H1 (cell line): ENCODE data around the gene GALNT17. TPM values are rescaled to one million over a fixed set of nuclear protein-coding genes. Genes with fewer than 3 reads are reported as not detected.

Source experiments
- CTCF ChIA-PET: fragments of 300-600 bp; sonication (Branson Sonifier 250); formaldehyde crosslinking; loops from one replicate; lab custom pipeline; 2021; ENCODE audit not compliant: partially characterized antibody; lab: Charles Lee
- POLR2A ChIA-PET: fragments of 300-600 bp; sonication (Branson Sonifier 250); formaldehyde crosslinking; loops from one replicate; lab custom pipeline; 2021; ENCODE audit warnings: inconsistent platforms; ENCODE audit not compliant: partially characterized antibody; lab: Charles Lee
- DNase-seq, 2 experiments: peaks; one replicate each; pipeline versions ENCODE4 v3.0.0 to v3.0.0-alpha.2; 2010 to 2022; ENCODE audit warnings: low spot score in 2 of 2, low read depth in 1 of 2, mixed read lengths in 1 of 2
- FAIRE-seq: peaks from 2 replicates; lab custom pipeline; 2011; peaks lifted over from hg19 to GRCh38; lab: Jason Lieb, UNC
- H2AFZ ChIP-seq: 2 replicates; pipeline ENCODE4 v1.8.1; 2012; ENCODE audit warnings: low read length, inconsistent platforms
- H2AK5ac ChIP-seq: 2 replicates; pipeline ENCODE4 v1.6.1; 2013; ENCODE audit warnings: low read depth, low read length
- H2BK120ac ChIP-seq: replicated peaks from 2 replicates; pipeline ENCODE3; 2013; ENCODE audit warnings: low read depth, low read length, inconsistent platforms
- H2BK12ac ChIP-seq: 2 replicates; pipeline ENCODE4 v1.6.1; 2013; ENCODE audit warnings: low read depth, low read length
- H2BK15ac ChIP-seq: 2 replicates; pipeline ENCODE4 v1.6.1; 2013; ENCODE audit warnings: low read length
- H2BK20ac ChIP-seq: 2 replicates; pipeline ENCODE4 v1.6.1; 2013; ENCODE audit warnings: low read length
- H2BK5ac ChIP-seq: 2 replicates; pipeline ENCODE4 v1.6.1; 2013; ENCODE audit warnings: low read depth, low read length
- H3K14ac ChIP-seq: 2 replicates; pipeline ENCODE4 v1.6.1; 2013; ENCODE audit warnings: inconsistent platforms; ENCODE audit not compliant: insufficient read length
- H3K18ac ChIP-seq: 2 replicates; pipeline ENCODE4 v1.6.1; 2013; ENCODE audit warnings: low read length; ENCODE audit errors: extremely low read depth
- H3K23ac ChIP-seq: 2 replicates; pipeline ENCODE4 v1.6.1; 2013; ENCODE audit warnings: inconsistent platforms; ENCODE audit not compliant: insufficient read length
- H3K23me2 ChIP-seq: 2 replicates; pipeline ENCODE4 v1.6.1; 2013; ENCODE audit warnings: low read depth, low read length
- H3K27ac ChIP-seq: 2 replicates; pipeline ENCODE4 v1.6.1; 2011; ENCODE audit warnings: low read depth, low read length, inconsistent platforms
- H3K27me3 ChIP-seq, 4 experiments: replicated peaks in 1 of 4; 1 replicate in 1 of 4; 2 replicates in 3 of 4; pipeline versions ENCODE4 v1.6.1 to v1.8.1; 2011 to 2013; ENCODE audit warnings: low read length in 3 of 4, mild to moderate bottlenecking in 3 of 4, inconsistent platforms in 2 of 4, mixed read lengths in 2 of 4, moderate library complexity in 1 of 4; ENCODE audit not compliant: control insufficient read depth in 3 of 4, insufficient read depth in 3 of 4; ENCODE audit errors: extremely low read depth in 1 of 4
- H3K36me3 ChIP-seq, 4 experiments: 2 replicates each; pipeline versions ENCODE4 v1.6.1 to v1.8.1; 2011 to 2013; ENCODE audit warnings: mild to moderate bottlenecking in 4 of 4, low read length in 3 of 4, moderate library complexity in 2 of 4, control low read depth in 1 of 4, inconsistent platforms in 1 of 4; ENCODE audit not compliant: insufficient read depth in 4 of 4, control insufficient read depth in 2 of 4
- H3K4ac ChIP-seq: replicated peaks from 2 replicates; pipeline ENCODE3; 2013; ENCODE audit warnings: low read length, low read depth, mixed read lengths, inconsistent platforms; ENCODE audit not compliant: insufficient read length
- H3K4me1 ChIP-seq, 4 experiments: replicated peaks in 1 of 4; 1 replicate in 1 of 4; 2 replicates in 3 of 4; pipeline versions ENCODE4 v1.6.1 to v1.8.1; 2011 to 2013; ENCODE audit warnings: low read length in 3 of 4, inconsistent platforms in 2 of 4, mixed read lengths in 1 of 4; ENCODE audit not compliant: insufficient read depth in 4 of 4, control insufficient read depth in 3 of 4
- H3K4me2 ChIP-seq, 2 experiments: 2 replicates each; pipeline versions ENCODE4 v1.6.1 to v1.8.1; 2011 to 2013; ENCODE audit warnings: low read depth in 2 of 2, low read length in 2 of 2, control low read depth in 1 of 2, inconsistent platforms in 1 of 2, mild to moderate bottlenecking in 1 of 2; ENCODE audit not compliant: insufficient read depth in 1 of 2
- H3K4me3 ChIP-seq, 4 experiments: fragments of 200-600, 300-600 bp in 1 of 4; sonication (generic), shearing (Covaris generic), sonication (Bioruptor Twin) in 1 of 4; 2 replicates each; pipeline versions ENCODE4 v1.5.1 to v1.8.1; 2011 to 2016; ENCODE audit warnings: low read length in 4 of 4, low read depth in 3 of 4, control low read depth in 2 of 4, inconsistent platforms in 2 of 4, mild to moderate bottlenecking in 2 of 4, mixed read lengths in 1 of 4, moderate library complexity in 1 of 4; ENCODE audit not compliant: insufficient read depth in 2 of 4; ENCODE audit errors: extremely low read depth in 1 of 4
- H3K56ac ChIP-seq: replicated peaks from 2 replicates; pipeline ENCODE3; 2013; ENCODE audit warnings: low read depth, mild to moderate bottlenecking, mixed read lengths, low read length, inconsistent platforms; ENCODE audit not compliant: insufficient read length
- H3K79me1 ChIP-seq: 2 replicates; pipeline ENCODE4 v1.6.1; 2013; ENCODE audit warnings: low read depth, low read length, control low read depth
- H3K79me2 ChIP-seq, 2 experiments: 2 replicates each; pipeline versions ENCODE4 v1.6.1 to v1.8.1; 2012 to 2013; ENCODE audit warnings: low read length in 2 of 2, mild to moderate bottlenecking in 2 of 2, inconsistent platforms in 1 of 2; ENCODE audit not compliant: insufficient read depth in 2 of 2, control insufficient read depth in 1 of 2
- H3K9ac ChIP-seq, 4 experiments: replicated peaks in 1 of 4; 1 replicate in 1 of 4; 2 replicates in 3 of 4; pipeline versions ENCODE4 v1.6.1 to v1.8.1; 2011 to 2013; ENCODE audit warnings: low read depth in 3 of 4, low read length in 3 of 4, control low read depth in 2 of 4, mild to moderate bottlenecking in 2 of 4, moderate library complexity in 2 of 4, inconsistent platforms in 1 of 4; ENCODE audit errors: extremely low read depth in 1 of 4
- H3K9me3 ChIP-seq, 2 experiments: 2 replicates each; pipeline versions ENCODE4 v1.6.1 to v1.8.1; 2012 to 2013; ENCODE audit warnings: mild to moderate bottlenecking in 2 of 2, moderate library complexity in 2 of 2, control low read depth in 1 of 2, inconsistent platforms in 1 of 2, low read depth in 1 of 2, low read length in 1 of 2, mixed read lengths in 1 of 2; ENCODE audit not compliant: insufficient read depth in 2 of 2
- H4K20me1 ChIP-seq, 2 experiments: replicated peaks in 1 of 2; 2 replicates each; pipeline versions ENCODE3 to v1.8.1; 2011 to 2013; ENCODE audit warnings: inconsistent platforms in 2 of 2, low read length in 2 of 2, mild to moderate bottlenecking in 1 of 2; ENCODE audit not compliant: insufficient read depth in 2 of 2, control insufficient read depth in 1 of 2
- H4K5ac ChIP-seq: 2 replicates; pipeline ENCODE4 v1.6.1; 2013; ENCODE audit warnings: low read length, low read depth, mixed read lengths, inconsistent platforms; ENCODE audit not compliant: insufficient read length
- H4K8ac ChIP-seq: 2 replicates; pipeline ENCODE4 v1.8.0; 2013; ENCODE audit warnings: mild to moderate bottlenecking, moderate library complexity, low read length, inconsistent platforms; ENCODE audit not compliant: insufficient read depth; ENCODE audit errors: extremely low read depth
- H4K91ac ChIP-seq: replicated peaks from 2 replicates; pipeline ENCODE3; 2013; ENCODE audit warnings: low read length, mixed read lengths, inconsistent platforms; ENCODE audit not compliant: insufficient read length
- BCL11A ChIP-seq, 2 experiments: IDR thresholded peaks; one replicate each; pipeline ENCODE4 v1.6.1; 2011; ENCODE audit warnings: low read depth in 2 of 2, low read length in 2 of 2, mild to moderate bottlenecking in 2 of 2
- CHD1 ChIP-seq: IDR thresholded peaks from 2 replicates; pipeline ENCODE4 v1.6.1; 2012; ENCODE audit warnings: low read depth, low read length, improper control_type of control experiment
- CREB1 ChIP-seq: IDR thresholded peaks from 2 replicates; pipeline ENCODE4 v1.6.1; 2012; ENCODE audit warnings: inconsistent platforms
- JUN ChIP-seq: IDR thresholded peaks from 2 replicates; pipeline ENCODE4 v1.6.1; 2011; ENCODE audit warnings: low read depth, mild to moderate bottlenecking, improper control_type of control experiment, low read length
- KDM1A ChIP-seq: fragments of 200-600, 300-600 bp; sonication (generic); IDR thresholded peaks from 2 replicates; pipeline ENCODE4 v1.7.1; 2016; ENCODE audit warnings: mild to moderate bottlenecking, low read length, borderline replicate concordance
- KDM4A ChIP-seq: IDR thresholded peaks from one replicate; pipeline ENCODE4 v1.7.1; 2012; ENCODE audit warnings: low read depth, mild to moderate bottlenecking, moderate library complexity, low read length, inconsistent platforms; ENCODE audit not compliant: severe bottlenecking
- MAFK ChIP-seq: IDR thresholded peaks from 2 replicates; pipeline ENCODE4 v1.6.1; 2012; ENCODE audit warnings: low read depth, mild to moderate bottlenecking, improper control_type of control experiment, low read length
- NRF1 ChIP-seq: IDR thresholded peaks from 2 replicates; pipeline ENCODE4 v1.6.1; 2011; ENCODE audit warnings: mild to moderate bottlenecking, low read depth, low read length, improper control_type of control experiment
- RBBP5 ChIP-seq: IDR thresholded peaks from 2 replicates; pipeline ENCODE4 v1.7.1; 2012; ENCODE audit warnings: low read depth, mild to moderate bottlenecking, inconsistent platforms, low read length, moderate library complexity, borderline replicate concordance
- SAP30 ChIP-seq: fragments of 300-600 bp; sonication (generic); IDR thresholded peaks from 2 replicates; pipeline ENCODE4 v1.7.1; 2012; ENCODE audit warnings: low read length, moderate library complexity, mild to moderate bottlenecking, inconsistent platforms; ENCODE audit not compliant: insufficient read depth, insufficient replicate concordance
- SIRT6 ChIP-seq: IDR thresholded peaks from one replicate; pipeline ENCODE4 v1.7.1; 2012; ENCODE audit warnings: low read length, inconsistent platforms
- SIX5 ChIP-seq: IDR thresholded peaks from 2 replicates; pipeline ENCODE4 v1.6.1; 2011; ENCODE audit warnings: mild to moderate bottlenecking, low read depth, low read length
- TBP ChIP-seq: IDR thresholded peaks from 2 replicates; pipeline ENCODE4 v1.6.1; 2011; ENCODE audit warnings: low read depth, low read length, improper control_type of control experiment
- whole genome bisulfite sequencing, 2 experiments: shearing (Covaris generic) in 1 of 2; methylation state at CpG; one replicate each; pipeline versions ENCODE4 v1.1.6 to v1.1.7; 2013 to 2015; ENCODE audit warnings: low lambda C conversion rate in 2 of 2, mixed read lengths in 2 of 2, inconsistent platforms in 1 of 2, low coverage in 1 of 2, missing lambda C conversion rate in 1 of 2; ENCODE audit not compliant: insufficient replicate concordance in 2 of 2, insufficient coverage in 1 of 2, insufficient read length in 1 of 2; ENCODE audit errors: extremely low coverage in 1 of 2, missing lambda C conversion rate in 1 of 2; 5-methylcytosine and 5-hydroxymethylcytosine counted together
- polyA plus RNA-seq, 7 experiments: library from polyadenylated mRNA; depleted of rRNA in 3 of 7; stranded (reverse) in 5 of 7; unstranded in 2 of 7; fragments of >200 nt in 5 of 7; fragments of 200-250 nt in 2 of 7; gene quantifications; 1 replicate in 5 of 7; 2 replicates in 1 of 7; 4 replicates in 1 of 7; pipeline versions ENCODE4 v1.2.1 to v1.2.3, GENCODE V29; 2011 to 2013; ENCODE audit warnings: missing spikeins in 2 of 7, mixed read lengths in 2 of 7
- total RNA-seq: library from RNA; stranded (reverse); fragmentation: NEBNext Ultra II Directional; extraction: Animal tissue kit (Norgen Biotek cat#: 25700); gene quantifications from 2 replicates; pipeline ENCODE4 v1.2.1, GENCODE V29; 2021
- TF ChIP-seq, protein P1 (sequence below): IDR thresholded peaks from 2 replicates; pipeline ENCODE4 v1.6.1; 2012; ENCODE audit warnings: inconsistent platforms
- TF ChIP-seq, protein P2 (sequence below): IDR thresholded peaks from 2 replicates; pipeline ENCODE4 v1.6.1; 2012; ENCODE audit warnings: inconsistent platforms

GALNT17 gene
- total and polyA plus RNA-seq, 2 of the 8 experiments (the other 6 are each of a cell fraction or from before 2014, with no cell fraction given) = 37.7 to 47.0 TPM

DNA sequence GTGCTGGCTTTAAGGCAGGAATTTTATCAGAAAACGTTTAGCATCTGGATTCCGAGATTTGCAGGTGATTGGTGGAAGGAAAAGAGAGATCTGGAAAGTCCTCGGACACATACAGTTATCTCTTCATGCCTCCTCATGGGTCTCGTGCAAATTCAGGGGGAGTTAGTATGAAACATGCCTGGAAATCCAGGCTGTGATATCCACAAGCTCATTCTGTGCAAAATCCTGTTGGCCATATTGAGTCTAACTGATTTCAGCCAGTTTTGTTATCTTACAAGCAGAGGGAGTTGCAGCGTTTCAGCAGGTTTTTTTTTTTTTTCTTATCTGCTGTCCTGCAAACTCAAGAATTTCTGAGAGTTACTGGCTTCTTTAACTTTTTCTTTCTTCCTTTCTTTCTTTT is 411.5 kb downstream of the GALNT17 start:
- Histone ChIP-seq H4K5ac (no peak overlapping the region), H3K56ac (no peak overlapping the region), H4K20me1 (no peaks in the 10 kb centered on the region), H3K18ac (no peak overlapping the region), H2BK12ac (no peak overlapping the region), H3K9me3 (no peaks in the 10 kb centered on the region), H3K9ac (no peak overlapping the region), H3K4me2 (no peak overlapping the region), H3K23me2 (no peaks in the 10 kb centered on the region), H2BK5ac (no peak overlapping the region), H2AK5ac (no peak overlapping the region), H3K27me3 (no peaks in the 10 kb centered on the region), H3K4me3 (no peak overlapping the region), H3K36me3 (no peaks in the 10 kb centered on the region; a peak in 1 of 8 replicates), H2BK15ac (no peak overlapping the region), H3K79me2 (no peaks in the 10 kb centered on the region), H2AFZ (no peak overlapping the region), H3K4ac (no peak overlapping the region), H2BK120ac (no peak overlapping the region), H2BK20ac (no peak overlapping the region), H3K23ac (no peak overlapping the region), H4K91ac (no peak overlapping the region), H3K14ac (no peak overlapping the region), H3K27ac (no peak overlapping the region), H4K8ac (no peak overlapping the region), H3K4me1 (no peaks in the 10 kb centered on the region), H3K79me1 (no peaks in the 10 kb centered on the region)
- DNase-seq (no peak), FAIRE-seq (no peak)
- WGBS, 2 experiments = 81% methylated on average over 5 of the region's 5 CpGs; no CpG with 5 or more reads in 1 of the 2 experiments
- ChIA-PET POLR2A (interaction anchor here (0.6 kb wide), 1 partner anchor 147 kb away, joined by 4 read pairs; no protein-coding TSS in a partner anchor), CTCF (interaction anchor here (0.6 to 1.4 kb wide), 2 partner anchors 8 to 78 kb away, joined by 3 read pairs; no protein-coding TSS in a partner anchor)
- TF ChIP-seq, protein P1, sequence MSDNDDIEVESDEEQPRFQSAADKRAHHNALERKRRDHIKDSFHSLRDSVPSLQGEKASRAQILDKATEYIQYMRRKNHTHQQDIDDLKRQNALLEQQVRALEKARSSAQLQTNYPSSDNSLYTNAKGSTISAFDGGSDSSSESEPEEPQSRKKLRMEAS = no peak
- TF ChIP-seq BCL11A (IDR thresholded peaks at IDR 0.05; ENCODE audit: low read depth in 2 of 2, low read length in 2 of 2) (no peak), CHD1 (no peak), SIRT6 (no peak), SAP30 (no peak), KDM1A (no peak), RBBP5 (no peak), NRF1 (no peak), KDM4A (no peak), CREB1 (no peak), MAFK (no peak), TBP (no peak), JUN (no peak), SIX5 (no peak)
- TF ChIP-seq, protein P2, sequence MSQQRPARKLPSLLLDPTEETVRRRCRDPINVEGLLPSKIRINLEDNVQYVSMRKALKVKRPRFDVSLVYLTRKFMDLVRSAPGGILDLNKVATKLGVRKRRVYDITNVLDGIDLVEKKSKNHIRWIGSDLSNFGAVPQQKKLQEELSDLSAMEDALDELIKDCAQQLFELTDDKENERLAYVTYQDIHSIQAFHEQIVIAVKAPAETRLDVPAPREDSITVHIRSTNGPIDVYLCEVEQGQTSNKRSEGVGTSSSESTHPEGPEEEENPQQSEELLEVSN = no peak
